CD4-positive, alpha-beta T cell treated with Interferon gamma for 1 hour (primary cell): Measurements from ENCODE around the gene RAB34.
"Not testable (repeated sequence)": the region's sequence is repeated elsewhere in the genome, so short reads cannot be mapped to it uniquely, and the experiment has no call there.

Experiments
- DNase-seq: peaks from one replicate; pipeline ENCODE4 v3.0.0-alpha.2; 2020

RAB34 gene

DNA sequence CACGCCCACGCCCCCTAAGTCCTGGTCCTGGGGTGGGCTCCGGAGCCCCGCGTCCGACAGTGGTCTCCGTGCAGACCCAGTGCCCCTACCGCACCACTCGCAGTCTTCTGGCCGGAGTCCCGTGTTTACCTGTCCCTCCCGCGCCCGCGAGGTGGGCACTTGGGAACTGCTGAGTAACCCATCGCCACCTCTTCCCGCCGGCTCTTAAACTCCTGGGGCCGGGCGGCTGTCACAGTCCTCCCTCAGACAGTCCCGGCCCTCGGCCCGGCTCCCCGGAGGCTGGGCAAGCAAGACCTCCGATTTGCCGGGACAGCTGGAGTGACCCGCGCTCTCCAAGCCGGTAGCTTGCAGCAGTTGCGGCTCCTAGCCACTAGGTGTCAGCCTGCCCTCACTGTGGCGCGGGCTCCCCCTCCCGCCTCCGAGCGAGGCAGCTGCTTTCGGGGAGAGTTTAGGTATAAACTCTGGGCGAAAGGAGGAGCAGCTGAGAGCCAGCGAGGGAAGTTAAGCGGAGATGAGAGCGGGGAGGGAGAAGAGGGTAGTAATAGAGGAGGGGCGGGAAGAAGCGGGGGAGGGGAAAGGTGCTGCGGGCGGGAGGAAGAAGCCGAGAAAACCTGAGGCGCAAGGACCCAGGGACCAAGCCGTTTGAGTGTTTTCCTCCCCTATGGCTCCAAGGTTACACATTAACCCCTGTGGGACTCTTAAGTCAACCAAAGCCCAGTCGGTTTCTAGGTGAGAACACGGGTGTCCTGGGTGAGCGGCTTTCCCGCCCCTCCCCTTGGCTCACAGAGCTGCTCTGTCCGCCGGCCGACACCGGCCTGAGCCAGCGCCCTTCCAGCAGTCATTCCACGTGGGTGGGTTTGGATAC, 9.2 kb upstream of the RAB34 start:
- DNase-seq = peak; percentile 87

DNA sequence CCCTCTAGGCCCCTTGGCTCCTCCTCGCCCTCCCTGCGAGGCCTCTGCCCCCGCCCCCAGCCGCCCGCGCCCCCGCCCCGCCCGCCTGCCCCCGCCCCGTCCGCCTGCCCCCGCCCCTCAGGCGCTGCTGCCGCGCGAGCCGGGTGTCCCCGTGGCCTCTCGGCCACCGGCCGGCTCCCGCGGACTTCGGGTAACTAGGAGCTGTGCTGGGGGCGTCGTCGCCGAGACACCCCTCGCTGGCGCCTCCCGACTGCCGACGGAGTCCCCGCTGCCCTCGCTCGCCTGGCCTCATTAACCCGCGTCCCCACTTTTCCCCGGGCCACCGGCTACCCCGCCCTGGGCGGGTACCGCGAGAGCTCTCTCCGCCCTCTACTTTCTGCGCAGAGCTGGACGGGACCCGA, 8.6 kb upstream of the RAB34 start, which contains the start of gene TLCD1:
Gene TLCD1 (minus strand): TSS at position 8 of the 401 bp plus-strand sequence. CDS start 136 bp downstream, outside the sequence.
- peak; percentile 59 for DNase-seq

DNA sequence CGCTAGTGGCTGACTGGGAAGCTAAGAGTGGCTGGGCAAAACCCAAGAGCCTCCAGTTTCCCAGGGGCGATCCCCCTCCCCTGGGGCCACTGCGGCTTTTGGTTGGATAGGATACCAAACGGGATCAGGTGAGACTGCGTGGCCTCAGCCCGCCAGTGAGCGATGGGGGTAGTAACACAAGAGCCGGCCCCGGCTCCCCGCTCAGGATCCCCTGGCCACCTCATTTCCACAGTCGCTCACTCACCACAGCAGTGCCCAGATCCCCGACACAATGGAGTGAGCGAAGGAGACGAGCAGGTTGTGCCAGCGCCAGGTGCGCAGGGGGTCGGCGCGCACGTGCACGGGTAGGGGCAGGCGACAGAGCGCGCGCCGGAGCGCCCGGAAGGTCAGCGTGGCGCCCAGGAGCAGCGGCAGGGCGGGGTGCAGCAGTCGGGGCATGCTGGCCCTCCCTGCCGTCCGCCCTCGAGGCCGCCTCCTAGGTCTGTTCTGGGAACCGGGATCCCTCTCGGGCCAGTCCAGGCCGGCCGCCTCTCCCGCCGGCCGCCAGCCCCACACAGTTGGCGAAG, 8.1 kb upstream of the RAB34 start:
- no peak for DNase-seq

DNA sequence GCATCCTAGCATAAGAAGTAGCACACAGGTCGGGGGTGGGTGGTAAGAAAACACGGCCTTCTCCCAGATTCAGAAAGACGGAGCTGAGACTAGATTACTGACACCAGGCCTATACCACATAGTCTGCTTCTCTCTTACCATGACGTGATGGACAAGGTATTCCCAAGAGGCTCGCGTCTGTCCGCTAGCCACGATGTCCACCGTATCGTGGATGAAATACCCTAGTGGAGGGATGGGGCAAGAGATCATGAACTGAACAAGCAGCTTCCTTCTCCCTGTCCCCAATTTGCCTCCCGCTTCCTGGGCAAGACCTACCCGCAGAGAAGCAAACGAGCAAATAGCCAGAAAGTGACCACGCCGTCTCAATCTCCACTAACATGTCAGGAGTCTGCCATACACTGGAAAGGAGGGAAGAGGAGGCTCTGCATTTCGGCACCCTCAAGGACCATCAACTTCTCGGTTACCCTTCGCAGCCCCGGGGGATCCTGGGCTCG, 7.5 kb upstream of the RAB34 start:
- DNase-seq = no peak

DNA sequence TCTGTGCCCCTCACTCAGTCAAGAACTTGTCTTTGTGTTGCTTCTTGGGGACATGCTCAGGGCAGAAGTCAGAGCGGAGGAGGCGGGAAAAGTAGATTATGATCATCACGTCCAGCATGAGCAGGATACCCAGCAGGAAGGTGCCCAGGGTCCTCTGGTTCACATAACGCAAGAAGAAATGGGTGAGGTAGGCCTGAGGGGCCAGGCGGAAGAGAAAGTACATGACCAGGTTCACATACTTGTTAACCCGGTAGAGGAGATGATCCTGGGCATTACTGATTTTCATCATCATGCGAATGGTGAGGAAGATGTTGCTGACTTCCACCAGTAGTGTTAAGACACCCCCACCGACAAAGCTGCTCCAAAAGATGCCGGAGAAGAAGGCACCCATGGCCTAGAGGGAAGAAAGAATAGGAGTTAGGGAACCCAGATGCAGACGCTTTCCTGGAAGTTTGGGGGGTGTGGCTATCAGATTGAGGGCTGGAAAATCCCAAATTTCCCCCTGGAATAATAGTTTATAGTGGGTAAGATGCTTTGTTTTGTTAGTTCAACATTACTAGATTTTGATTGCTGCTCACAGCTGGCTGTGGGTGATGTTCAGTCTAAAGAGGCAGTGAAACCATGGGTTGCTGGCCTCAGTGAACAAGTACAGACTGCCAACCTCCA, 7.0 kb upstream of the RAB34 start:
- no peak for DNase-seq

DNA sequence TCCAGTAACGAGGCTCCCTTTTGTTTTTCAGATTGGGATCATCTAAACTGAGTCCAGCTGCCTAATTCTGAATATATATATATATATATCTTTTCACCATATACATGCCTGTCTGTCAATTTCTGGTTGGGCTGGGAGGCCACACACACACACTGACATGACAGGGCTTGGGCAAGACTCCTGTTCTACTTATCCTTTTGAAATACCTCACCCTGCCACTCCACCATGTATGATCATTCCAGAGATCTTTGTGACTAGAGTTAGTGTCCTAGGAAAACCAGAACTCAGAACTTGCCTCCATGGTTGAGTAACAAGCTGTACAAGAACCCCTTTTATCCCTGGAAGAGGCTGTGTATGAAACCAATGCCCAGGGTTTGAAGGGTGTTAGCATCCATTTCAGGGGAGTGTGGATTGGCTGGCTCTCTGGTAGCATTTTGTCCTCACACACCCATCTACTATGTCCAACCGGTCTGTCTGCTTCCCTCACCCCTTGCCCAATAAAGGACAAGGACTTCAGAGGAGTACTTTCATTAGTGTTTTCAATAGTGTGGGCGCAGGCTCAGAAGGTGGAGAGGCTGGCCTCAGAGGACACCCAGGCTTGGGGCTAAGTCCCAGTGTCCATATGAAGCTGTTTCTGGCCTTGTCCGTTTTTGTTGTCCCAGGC, 6.3 kb upstream of the RAB34 start:
- DNase-seq = not testable (repeated sequence)

DNA sequence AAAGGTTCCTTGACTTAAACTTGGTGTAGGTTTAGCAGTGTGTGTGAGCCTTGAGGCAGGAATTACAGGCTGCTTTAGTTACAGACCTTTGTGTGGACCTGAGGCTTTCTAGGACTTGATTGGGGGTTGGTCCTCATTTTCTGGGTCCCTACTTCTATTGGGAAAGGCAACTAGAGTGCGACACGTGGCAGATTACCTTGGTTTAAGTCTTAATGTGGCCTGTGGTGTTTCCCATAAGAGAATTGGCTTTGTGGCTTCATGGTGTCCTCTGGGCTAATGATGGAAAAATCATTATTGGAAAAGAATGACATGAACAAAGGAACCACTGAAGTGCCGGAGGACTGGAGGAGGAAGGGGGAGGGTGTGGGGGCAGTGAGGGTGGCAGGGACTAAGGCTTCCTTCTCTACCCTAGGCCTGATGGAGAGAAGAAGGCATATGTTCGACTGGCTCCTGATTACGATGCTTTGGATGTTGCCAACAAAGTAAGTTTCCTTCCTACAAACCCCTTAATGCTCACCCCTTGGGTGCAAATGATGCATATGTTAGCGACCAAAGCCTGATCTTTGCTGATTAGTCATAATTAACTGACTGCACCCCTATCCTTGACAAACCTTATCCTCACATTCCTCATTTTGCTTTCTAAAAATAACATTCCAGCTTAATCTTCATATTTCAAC, 5.6 kb upstream of the RAB34 start:
- DNase-seq = no peak

DNA sequence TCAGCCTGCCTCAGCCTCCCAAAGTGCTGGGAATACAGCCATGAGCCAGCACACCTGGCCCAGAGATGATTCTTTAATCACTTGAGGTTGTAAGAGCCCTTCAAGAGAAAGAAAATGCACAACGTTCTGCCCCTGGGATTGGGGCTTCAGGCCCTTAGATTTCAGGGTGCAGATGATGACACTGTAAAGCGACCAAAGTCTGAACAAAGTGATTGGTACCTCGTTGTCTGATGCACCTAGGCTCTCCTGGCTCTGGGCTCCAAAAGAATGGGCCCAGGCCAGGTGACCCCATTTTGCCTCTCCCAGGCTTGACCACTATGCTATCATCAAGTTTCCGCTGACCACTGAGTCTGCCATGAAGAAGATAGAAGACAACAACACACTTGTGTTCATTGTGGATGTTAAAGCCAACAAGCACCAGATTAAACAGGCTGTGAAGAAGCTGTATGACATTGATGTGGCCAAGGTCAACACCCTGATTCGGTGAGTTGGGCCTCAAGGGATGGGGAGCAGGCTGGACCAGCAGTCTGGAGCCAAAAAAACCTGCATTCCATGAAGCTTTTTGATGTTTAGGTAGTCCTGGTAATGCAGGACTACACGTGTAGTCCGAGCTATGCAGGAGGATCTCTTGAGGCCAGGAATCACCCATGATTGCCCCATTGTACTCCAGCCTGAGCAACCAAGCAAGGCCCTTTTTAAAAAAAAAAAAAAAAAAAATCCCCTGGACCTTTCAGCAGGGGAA, 4.9 kb upstream of the RAB34 start:
- no peak for DNase-seq

DNA sequence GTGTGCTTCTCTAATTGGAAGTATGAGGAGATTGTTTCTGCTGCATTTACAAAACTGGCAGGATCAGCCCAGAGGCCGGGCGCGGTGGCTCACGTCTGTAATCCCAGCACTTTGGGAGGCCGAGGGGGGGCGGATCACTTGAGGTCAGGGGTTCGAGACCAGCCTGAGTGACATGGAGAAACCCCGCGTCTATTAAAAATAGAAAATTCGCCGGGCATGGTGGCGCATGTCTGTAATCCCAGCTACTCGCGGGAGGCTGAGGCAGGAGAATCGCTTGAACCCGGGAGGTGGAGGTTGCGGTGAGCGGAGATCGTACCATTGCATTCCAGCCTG, 3.3 kb upstream of the RAB34 start:
- not testable (repeated sequence) for DNase-seq

DNA sequence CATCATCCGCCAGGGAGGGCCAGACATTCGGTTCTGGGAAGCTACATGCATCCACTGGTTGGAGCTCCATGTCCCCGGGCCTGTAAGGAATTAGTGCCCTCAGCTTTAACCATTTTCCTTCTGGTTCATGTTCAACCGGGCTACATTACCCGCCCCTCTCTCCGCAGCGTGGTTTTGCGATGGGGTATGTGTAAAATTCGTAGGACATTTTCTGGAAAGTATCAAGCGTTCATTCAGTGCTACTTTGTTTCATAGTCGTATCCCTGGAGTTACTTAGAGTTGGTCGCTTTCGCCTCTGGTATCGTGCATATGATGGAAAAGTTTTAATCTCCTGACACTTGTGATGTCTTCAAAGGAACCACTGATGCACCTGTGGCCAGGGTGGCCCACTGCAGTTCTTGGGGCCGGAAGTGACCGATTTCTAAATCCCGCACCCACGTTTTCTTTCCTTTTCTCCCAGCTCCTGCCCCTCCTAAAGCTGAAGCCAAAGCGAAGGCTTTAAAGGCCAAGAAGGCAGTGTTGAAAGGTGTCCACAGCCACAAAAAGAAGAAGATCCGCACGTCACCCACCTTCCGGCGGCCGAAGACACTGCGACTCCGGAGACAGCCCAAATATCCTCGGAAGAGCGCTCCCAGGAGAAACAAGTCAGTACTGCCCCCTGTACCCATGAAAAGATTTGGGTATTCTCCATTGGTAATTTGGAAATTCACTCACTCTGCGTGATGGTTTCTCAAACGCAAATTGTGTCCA, 2.8 kb upstream of the RAB34 start:
- no peak for DNase-seq

DNA sequence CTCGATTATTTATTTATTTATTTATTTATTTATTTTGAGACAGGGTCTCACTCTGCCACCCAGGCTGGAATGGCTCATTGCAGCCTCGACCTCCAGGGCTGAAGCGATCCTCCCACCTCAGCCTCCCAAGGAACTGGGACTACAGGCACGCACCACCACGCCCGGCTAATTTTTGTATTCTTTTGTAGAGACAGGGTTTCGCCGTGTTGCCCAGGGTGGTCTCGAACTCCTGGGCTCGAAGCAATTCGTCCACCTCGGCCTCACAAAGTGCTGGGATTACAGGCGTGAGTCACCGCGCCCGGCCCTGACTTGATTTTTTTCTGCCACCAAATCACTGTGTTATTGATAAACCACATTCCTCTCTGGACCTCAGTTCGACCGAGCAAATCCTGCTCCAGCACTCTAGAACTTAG, 1.4 kb upstream of the RAB34 start:
- DNase-seq = no peak

DNA sequence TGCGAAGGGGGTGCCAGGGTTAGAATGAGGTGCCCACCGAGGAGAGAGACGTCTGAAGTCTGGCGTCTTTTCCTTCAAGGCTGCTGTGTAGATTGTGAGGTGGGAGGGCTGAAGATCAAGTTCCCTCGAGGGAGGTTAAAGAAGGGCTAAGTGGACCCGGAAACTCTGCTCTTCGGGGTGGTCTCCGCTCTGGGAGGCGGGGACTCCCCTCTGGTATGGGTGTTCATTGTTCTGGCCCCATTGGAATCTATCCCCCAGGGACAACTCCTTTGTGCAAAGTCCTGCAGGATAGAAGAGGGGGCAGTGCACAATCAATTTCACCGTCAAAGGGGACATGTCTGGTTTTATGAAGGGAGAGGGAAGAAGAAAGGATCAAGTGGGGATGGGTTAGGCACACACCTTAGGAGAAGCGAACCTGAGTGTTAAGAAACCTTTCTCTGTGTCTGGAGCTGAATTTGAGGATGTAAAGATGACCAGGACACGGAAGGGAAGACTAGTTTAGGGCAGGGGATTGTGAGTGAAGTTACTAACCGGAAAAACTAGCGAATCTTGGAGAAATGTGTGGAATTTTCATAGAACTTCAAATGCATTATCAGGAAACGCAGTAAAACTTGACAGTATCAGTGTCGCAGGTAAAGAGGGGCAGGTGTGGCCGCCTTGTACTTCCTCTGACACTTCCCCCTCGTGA, 809 bp upstream of the RAB34 start:
- no peak for DNase-seq

DNA sequence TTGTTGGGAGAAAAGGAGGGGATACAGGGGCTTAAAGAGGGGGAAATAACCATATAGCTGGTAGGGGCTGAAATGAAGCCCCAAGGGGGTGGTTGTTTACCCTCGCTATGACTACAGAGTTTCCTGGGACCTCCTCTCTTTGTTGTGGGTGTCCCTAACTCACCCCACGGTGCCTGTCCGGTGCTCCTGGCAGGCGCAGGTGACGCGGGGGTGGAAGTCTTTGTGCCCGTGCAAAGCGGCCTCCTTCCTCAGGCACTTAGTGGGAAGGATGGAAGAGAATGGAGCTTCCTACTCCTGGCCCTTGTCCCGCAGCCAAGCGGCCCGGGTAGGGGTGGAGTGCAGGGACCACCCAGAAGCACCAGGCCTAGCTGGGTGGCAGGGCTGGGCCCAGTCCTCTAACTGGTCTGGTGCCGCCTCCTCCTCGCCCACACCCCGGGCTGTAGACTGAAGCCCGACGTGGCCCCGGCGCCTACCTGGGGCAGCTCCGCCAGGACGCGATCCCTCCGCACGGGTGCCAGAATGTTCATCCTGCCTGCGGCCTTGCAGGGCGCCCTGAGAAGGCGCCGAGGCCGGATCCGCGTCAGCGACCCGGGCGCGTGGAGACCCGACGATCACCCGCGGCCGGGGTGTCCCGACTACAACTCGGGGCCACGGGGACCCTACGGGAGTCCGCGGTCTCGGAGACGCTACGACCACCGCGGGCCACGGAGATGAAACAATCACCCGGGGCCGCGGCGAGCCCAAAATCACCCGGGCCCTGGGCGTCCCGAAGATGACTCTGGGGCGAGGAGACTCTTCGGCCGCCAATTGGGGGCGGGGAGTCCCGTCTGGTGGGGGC, 709 bp downstream of the RAB34 start:
- DNase-seq = no peak

DNA sequence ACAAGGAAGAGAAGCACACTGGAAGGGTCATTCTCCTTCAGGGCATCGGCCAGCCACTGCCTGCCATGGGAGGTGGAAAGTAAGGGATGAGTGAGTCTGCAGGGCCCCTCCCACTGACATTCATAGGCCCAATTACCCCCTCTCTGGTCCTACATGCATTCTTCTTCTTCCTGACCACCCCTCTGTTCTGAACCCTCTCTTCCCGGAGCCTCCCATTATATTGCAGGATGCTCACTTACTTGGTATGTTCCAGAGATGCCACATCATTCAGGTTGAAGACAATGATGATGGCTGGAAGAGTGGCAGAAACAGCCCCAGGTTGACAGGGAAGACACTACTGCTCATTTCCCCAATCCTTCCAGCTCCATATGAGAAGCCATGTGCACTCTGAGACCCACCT, 2.5 kb downstream of the RAB34 start:
- DNase-seq = no peak

DNA sequence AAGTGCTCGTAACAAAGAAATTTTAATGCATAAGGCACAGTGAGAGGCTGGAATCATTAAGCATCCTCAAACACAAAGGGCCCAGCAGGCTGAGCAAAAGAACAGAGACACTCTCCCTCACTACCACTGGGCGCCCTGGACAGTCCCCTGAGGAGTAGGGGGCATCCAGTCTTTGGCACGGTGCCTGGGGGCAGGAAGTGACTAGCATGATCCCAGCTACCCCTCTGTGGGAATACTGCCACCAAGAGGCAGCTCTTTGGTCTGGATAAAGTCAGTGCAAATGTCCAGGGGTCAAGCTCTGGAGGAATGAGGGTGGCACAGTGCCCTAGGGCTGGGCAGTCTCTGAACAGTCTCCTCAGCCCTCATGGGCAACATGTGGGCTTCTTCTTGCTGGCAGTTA, 3.4 kb downstream of the RAB34 start:
- no peak for DNase-seq

DNA sequence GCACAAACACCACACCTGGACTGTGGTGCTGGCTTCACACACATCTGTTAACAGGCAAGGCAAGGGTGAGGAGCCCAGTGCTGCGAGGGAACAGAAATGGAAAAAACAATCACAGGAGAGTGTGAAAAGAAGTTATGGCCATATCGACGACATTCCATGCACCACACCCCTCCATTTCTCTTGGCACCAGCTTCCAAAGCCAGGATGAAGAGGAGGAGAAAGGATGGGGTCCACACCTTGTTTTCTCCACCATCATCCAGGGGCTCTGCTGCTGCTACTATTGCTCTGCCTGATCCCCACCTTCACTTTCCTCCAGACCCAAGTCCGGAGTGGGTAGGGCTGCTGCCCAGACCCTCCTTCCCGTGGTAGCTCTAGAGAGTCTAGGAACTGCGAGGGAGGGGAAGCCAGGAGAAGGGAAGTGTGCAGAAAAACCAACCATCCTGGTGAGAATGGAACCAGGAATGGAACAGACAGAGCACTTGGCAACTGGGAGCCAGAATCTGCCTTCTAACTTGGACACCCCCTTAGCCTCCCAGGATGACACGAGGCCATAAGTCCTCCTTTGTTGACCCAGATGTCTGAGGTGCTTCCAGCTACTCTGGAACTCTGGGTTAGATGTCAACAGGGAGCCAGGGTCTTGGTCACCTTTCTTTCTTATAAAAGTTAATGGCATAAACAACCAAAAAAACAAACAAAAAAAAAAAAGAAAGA, 4.8 kb downstream of the RAB34 start:
- DNase-seq = no peak

DNA sequence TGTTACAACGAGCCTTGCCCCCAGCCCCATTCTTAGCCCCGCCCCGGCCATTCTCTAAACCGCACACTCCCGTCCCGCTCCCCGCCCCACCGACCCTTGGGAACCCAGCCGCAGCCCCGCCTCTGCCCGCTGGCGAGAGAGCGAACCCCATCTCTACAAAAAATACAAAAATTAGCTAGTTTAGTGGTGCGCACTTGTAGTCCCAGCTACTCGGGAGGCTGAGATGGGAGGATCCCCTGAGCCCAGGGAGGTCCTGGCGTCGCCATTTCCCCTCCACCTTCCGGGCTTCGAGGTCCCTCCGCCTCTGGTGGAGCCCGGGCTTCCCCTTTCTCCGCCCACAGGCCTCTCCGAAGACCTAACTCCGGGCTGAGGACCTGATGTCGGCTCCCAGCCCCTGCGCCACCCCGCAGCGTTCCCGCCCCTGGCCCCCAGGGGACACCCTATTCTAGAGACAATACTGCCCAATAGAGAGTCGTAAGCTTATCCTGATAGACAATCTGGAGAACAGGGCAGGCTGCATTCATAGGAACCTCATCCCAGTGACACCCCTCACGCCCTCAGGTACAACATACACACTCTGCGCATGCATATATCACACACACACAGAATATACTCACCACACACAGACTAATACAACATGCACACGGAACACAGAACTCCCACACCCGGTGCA, 5.5 kb downstream of the RAB34 start:
- peak; percentile 73 for DNase-seq

DNA sequence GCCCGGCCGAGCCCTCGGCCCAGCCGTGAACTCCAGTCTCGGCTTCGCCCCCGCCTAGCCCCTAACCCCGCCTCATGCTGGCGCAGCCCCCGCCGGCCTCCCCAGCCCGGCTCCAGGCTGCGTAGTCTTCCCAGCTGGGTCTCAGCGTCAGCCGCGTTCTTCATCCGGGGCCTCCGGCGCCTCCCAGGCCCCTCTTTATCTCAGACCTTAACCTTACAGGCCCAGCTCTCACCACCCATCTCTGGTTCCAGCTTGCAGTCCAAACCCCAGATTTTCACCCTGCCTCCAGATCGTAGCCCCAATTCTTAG, 6.0 kb downstream of the RAB34 start, which contains the start of gene PROCA1:
Gene PROCA1 (minus strand): TSS at position 166 of the 309 bp plus-strand sequence. CDS start 228 bp downstream, outside the sequence.
- DNase-seq = no peak
